ENCODE data around the gene CCL3.

GRCh38 chr17:36106493-36106835, 16.5 kb upstream of the CCL3 start:
- TF ChIP-seq ZNF16 (tag by site-specific recombination; IDR thresholded peaks at IDR 0.05; ENCODE audit: low read depth) (no peak), ZBTB20 (tag by site-specific recombination; IDR thresholded peaks at IDR 0.05) (no peak), REST (tag by site-specific recombination; IDR thresholded peaks at IDR 0.05) (no peak)

Data from HEK293 (cell line).